ENCODE data around the gene ORC5. TPM values are rescaled to one million over a fixed set of nuclear protein-coding genes. Genes with fewer than 3 reads are reported as not detected.
"Not testable (repeated sequence)": the region's sequence is repeated elsewhere in the genome, so short reads cannot be mapped to it uniquely, and the experiment has no call there.

The ORC5 gene
- total and polyA plus RNA-seq, 8 donors = 2.8 to 16.5 (median 11.3) TPM

DNA sequence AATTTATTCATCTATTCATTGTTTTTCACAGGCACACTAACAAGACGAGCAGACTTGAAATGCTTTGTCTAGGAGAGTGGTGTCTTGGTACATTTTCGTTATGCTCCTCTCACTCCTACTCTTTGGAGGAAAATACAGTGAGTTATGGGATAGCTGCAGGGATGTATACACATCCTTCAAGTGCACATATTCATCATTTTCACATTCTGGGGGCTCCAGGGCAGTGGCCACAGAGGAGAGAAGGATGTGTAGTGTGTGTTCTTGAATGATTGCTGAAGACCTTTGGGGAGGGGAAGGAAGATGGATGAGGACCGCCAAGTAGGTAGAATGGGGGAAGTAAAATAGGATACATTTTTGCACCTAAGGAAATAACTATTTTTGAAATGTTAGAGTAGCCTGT is 34.8 kb upstream of the ORC5 start:
- TF ChIP-seq, protein P1, sequence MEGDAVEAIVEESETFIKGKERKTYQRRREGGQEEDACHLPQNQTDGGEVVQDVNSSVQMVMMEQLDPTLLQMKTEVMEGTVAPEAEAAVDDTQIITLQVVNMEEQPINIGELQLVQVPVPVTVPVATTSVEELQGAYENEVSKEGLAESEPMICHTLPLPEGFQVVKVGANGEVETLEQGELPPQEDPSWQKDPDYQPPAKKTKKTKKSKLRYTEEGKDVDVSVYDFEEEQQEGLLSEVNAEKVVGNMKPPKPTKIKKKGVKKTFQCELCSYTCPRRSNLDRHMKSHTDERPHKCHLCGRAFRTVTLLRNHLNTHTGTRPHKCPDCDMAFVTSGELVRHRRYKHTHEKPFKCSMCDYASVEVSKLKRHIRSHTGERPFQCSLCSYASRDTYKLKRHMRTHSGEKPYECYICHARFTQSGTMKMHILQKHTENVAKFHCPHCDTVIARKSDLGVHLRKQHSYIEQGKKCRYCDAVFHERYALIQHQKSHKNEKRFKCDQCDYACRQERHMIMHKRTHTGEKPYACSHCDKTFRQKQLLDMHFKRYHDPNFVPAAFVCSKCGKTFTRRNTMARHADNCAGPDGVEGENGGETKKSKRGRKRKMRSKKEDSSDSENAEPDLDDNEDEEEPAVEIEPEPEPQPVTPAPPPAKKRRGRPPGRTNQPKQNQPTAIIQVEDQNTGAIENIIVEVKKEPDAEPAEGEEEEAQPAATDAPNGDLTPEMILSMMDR (IDR thresholded peaks at IDR 0.05) = no peak
- H3K4me1 ChIP-seq = no peaks in the 10 kb centered on the region
- H3K4me3 ChIP-seq = no peak overlapping the region
- H3K36me3 ChIP-seq = no peaks in the 10 kb centered on the region
- intact Hi-C loops (cut with DNase I) = no loop called here
- FAIRE-seq (no peak), ATAC-seq (no peak), DNase-seq (no peak)
- H3K9me3 ChIP-seq = no peaks in the 10 kb centered on the region
- no peak overlapping the region for H3K27ac ChIP-seq
- H3K27me3 ChIP-seq = no peaks in the 10 kb centered on the region
- WGBS, 2 donors = 52 to 67% methylated on average over 3 of the region's 3 CpGs

DNA sequence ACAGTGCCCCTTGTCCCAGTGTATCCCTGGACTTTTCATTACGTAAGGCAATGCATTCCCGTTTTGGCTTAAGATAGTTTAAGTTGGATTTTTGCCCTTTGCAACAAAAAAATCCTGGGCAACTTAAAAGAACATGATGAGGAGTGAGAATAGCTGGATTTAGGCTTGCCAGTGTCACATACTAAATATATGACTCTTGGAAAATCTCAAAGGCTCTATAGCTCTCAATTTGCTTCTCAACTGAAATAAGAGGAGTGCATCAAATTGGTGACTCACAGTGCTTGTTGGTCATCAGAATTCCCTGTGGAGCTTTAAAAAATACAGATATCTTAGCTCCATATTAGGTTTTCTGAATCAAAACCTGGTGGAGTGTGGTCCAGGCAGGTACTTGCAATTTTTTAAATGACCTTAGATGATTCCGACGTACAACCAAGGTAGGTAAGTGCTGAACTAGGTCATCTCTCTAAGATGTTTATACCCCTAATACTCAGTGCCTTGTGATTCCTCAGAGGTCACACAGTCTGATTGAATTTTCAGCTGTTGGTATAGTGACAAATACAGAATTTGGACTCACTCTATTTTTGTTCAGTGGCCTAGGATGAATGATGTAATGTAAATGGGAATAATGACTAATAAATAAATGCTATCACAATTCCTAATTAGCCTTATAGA is 33.9 kb upstream of the ORC5 start:
- Histone ChIP-seq H3K27ac (no peak overlapping the region), H3K36me3 (no peaks in the 10 kb centered on the region), H3K4me1 (no peaks in the 10 kb centered on the region), H3K27me3 (no peaks in the 10 kb centered on the region), H3K9me3 (no peaks in the 10 kb centered on the region), H3K4me3 (no peak overlapping the region)
- ATAC-seq (no peak), DNase-seq (no peak), FAIRE-seq (no peak)
- WGBS, 2 donors = 72 to 86% methylated on average over 4 of the region's 4 CpGs
- TF ChIP-seq, protein P1 (IDR thresholded peaks at IDR 0.05) = no peak
- intact Hi-C loops (cut with DNase I) = no loop called here

DNA sequence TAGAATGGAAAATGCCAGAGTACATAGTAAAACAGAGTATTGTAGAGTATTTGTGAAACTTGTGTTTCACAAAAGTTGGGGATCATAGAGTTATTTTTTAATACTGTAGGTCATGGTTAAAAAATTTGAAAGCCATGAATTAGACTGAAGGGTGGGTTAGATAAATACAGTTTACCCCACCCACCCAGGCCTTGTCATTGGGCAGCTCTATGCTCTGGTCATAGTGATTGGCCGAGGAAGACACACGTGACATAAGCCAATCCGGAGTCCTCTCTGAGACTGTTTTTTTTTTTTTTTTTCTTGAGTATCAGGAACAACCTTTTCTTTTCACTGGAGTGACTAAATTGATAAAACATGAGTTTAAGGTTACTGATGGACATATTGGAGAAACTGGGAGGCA is 33.3 kb upstream of the ORC5 start:
- ATAC-seq (no peak), DNase-seq (no peak), FAIRE-seq (no peak)
- H3K4me3 ChIP-seq = no peak overlapping the region
- H3K4me1 ChIP-seq = no peaks in the 10 kb centered on the region
- intact Hi-C loops (cut with DNase I) = no loop called here
- no peaks in the 10 kb centered on the region for H3K9me3 ChIP-seq
- TF ChIP-seq, protein P1 (IDR thresholded peaks at IDR 0.05) = no peak
- H3K27me3 ChIP-seq = no peaks in the 10 kb centered on the region
- 67 to 94% methylated on average over 3 of the region's 3 CpGs for WGBS, 2 donors
- H3K36me3 ChIP-seq = no peaks in the 10 kb centered on the region
- H3K27ac ChIP-seq = no peak overlapping the region

- Histone ChIP-seq H3K36me3 (no peaks in the 10 kb centered on the region), H3K4me3 (no peak overlapping the region), H3K27ac (no peak overlapping the region), H3K4me1 (no peaks in the 10 kb centered on the region), H3K9me3 (no peaks in the 10 kb centered on the region), H3K27me3 (no peaks in the 10 kb centered on the region)
- DNase-seq (no peak), FAIRE-seq (no peak), ATAC-seq (no peak)
- WGBS, 2 donors = 50 to 52% methylated on average over 5 of the region's 5 CpGs
- TF ChIP-seq, protein P1 (IDR thresholded peaks at IDR 0.05) = no peak
- intact Hi-C loops (cut with DNase I) = no loop called here
These were observed 32.6 kb upstream of the ORC5 start for GRCh38 chr7:104240401-104240800.

DNA sequence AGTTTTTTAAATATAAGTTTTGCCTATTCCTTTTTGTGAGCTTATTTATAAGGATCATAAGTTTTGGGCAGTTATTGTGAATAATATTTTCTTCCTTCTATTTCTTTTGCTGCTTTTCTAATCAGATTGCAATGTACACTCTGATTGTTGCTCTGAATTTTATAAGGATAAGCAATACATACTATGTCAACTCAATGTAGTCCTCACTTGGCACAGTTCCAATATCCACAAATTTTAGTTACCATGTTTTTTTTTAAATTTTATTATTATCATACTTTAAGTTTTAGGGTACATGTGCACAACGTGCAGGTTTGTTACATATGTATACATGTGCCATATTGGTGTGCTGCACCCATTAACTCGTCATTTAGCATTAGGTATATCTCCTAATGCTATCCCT is 27.2 kb upstream of the ORC5 start:
- H3K4me3 ChIP-seq; intact Hi-C loops (cut with DNase I); H3K27ac ChIP-seq; H3K4me1 ChIP-seq; H3K36me3 ChIP-seq; H3K27me3 ChIP-seq; ATAC-seq; FAIRE-seq; H3K9me3 ChIP-seq; DNase-seq: not testable (repeated sequence)
- 60 to 67% methylated on average over 1 of the region's 2 CpGs for WGBS, 2 donors
